ENCODE measurements around the gene CREB5.

DNA sequence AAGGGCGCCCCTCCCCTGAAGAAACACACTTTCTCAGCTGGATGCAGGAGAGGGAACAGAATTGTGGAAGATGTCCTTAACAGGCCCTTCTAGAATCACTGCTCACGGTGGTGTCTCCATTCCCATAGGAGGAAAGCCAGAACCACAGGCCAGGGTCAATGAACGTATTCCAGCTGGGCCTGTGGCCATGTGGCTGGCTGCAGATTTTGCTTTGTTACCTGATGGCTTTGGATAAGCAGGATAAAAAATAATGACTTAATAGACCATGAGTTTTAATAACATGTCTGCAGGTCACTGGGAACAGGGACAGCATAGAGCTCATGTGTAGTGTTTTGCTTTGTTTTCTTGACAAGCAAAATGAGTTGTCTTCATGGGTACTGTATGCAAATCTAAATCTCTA is 335.5 kb downstream of the CREB5 start:
- TF ChIP-seq, protein P1, sequence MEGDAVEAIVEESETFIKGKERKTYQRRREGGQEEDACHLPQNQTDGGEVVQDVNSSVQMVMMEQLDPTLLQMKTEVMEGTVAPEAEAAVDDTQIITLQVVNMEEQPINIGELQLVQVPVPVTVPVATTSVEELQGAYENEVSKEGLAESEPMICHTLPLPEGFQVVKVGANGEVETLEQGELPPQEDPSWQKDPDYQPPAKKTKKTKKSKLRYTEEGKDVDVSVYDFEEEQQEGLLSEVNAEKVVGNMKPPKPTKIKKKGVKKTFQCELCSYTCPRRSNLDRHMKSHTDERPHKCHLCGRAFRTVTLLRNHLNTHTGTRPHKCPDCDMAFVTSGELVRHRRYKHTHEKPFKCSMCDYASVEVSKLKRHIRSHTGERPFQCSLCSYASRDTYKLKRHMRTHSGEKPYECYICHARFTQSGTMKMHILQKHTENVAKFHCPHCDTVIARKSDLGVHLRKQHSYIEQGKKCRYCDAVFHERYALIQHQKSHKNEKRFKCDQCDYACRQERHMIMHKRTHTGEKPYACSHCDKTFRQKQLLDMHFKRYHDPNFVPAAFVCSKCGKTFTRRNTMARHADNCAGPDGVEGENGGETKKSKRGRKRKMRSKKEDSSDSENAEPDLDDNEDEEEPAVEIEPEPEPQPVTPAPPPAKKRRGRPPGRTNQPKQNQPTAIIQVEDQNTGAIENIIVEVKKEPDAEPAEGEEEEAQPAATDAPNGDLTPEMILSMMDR (IDR thresholded peaks at IDR 0.05): no peak
- TF ChIP-seq POLR2A (IDR thresholded peaks at IDR 0.05): no peak
- TF ChIP-seq EP300 (IDR thresholded peaks at IDR 0.05): no peak
